Fibroblast of mammary gland (primary cell): ENCODE data around the gene PHF12.
"Not testable (repeated sequence)": the region's sequence is repeated elsewhere in the genome, so short reads cannot be mapped to it uniquely, and the experiment has no call there.

Experiments
- DNase-seq: peaks from one replicate; pipeline ENCODE4 v3.0.0-alpha.2; 2010; ENCODE audit warnings: low read depth
- H3K4me3 ChIP-seq: 2 replicates; pipeline ENCODE4 v1.5.1; 2011; ENCODE audit warnings: low read depth, mild to moderate bottlenecking, low read length, moderate library complexity; ENCODE audit not compliant: control insufficient read depth
- TF ChIP-seq, protein P1 (sequence below): conservative IDR thresholded peaks from 2 replicates; pipeline ENCODE4 v1.5.1; 2011; ENCODE audit warnings: low read depth, low read length, inconsistent platforms; ENCODE audit not compliant: control insufficient read depth, insufficient read depth

Gene PHF12

DNA sequence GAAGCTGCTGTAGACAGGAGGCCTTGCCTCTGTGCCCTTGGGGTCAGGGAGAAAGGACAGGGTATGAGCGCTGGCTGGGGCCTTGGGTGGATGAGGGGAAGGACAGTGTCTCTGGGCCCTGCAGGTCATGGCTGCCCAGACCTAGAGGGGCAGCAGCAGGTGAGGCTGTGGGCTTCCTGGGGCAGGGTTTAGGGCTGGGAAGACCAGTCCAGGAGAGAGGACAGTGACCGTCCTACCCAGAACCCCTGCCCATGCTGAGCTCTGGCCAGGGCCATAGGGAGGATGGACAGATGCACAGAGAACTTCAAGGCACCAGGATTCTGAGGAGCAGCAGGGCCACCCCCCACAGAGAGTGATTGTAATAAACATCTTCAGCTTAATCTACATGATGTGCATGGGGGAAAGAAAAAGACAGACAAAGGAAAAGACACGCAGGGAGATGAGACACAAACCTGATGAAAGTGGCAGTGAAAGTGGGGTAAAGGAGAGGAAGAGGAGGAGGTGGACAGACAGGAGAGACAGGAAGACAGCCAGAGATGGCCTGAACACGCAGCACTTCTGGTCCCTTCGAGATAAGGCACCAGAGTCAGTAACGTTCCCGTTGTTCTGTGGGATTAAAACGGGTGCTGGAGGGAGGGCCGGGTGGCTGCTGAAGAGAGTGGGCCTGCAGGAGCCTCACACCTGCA, 71.3 kb downstream of the PHF12 start:
- no peak overlapping the region for H3K4me3 ChIP-seq
- DNase-seq: no peak
- TF ChIP-seq, protein P1, sequence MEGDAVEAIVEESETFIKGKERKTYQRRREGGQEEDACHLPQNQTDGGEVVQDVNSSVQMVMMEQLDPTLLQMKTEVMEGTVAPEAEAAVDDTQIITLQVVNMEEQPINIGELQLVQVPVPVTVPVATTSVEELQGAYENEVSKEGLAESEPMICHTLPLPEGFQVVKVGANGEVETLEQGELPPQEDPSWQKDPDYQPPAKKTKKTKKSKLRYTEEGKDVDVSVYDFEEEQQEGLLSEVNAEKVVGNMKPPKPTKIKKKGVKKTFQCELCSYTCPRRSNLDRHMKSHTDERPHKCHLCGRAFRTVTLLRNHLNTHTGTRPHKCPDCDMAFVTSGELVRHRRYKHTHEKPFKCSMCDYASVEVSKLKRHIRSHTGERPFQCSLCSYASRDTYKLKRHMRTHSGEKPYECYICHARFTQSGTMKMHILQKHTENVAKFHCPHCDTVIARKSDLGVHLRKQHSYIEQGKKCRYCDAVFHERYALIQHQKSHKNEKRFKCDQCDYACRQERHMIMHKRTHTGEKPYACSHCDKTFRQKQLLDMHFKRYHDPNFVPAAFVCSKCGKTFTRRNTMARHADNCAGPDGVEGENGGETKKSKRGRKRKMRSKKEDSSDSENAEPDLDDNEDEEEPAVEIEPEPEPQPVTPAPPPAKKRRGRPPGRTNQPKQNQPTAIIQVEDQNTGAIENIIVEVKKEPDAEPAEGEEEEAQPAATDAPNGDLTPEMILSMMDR: no peak

DNA sequence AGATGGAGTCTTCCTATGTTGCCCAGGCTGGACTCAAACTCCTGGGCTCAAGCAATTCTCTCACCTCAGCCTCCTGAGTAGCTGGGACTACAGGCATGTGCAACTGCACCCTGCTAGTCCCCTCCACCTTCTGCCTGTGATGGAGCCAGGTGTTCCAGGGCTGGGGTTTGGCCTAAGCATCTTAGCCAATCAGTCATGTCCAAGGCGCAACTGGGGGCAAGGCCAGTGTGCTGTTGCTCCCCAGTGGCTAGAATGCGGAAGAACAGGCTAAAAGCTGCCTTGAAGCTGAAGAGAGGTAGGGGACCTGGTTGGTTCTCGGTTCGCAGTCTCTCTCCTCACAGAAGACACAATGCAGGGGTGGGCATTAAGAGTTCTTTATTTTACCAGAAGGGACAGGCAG, 72.3 kb downstream of the PHF12 start:
- H3K4me3 ChIP-seq: no peak overlapping the region
- DNase-seq: peak; percentile 33
- TF ChIP-seq, protein P1: peak; percentile 45

DNA sequence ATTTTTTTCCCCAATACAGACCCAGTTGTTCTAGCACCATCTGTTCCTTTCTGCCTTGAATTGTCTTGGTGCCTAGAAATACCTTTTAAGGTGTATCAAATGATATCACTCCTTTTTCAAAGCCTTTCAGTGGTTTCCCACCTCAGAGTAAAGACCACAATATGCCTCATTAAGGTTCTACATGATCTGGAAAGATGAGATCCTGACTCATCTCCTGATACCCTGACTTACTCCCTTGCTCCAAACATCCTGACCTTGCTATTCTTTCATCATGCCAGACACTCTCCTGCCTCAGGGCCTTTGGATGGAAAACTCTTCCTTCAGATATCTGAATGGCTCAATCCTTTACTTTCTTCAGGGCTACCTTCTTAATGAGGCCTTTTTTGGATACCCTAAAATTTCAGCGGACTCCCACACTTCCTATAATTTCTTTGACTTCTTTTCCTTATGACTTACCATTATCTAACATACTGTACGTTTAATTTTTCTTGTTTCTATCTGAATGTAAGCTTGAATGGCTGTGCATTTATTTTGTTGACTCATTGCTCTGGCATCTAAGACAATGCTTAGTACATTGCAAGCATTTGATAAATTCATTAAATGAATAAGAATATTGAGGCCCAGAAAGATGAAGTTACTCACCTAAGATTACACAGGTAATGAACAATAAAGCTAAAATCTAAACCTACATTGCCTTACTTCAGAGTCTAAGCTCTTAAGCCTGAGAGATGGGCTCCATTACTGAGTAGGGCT, 73.0 kb downstream of the PHF12 start:
- DNase-seq: no peak
- TF ChIP-seq, protein P1: no peak
- H3K4me3 ChIP-seq: no peak overlapping the region

DNA sequence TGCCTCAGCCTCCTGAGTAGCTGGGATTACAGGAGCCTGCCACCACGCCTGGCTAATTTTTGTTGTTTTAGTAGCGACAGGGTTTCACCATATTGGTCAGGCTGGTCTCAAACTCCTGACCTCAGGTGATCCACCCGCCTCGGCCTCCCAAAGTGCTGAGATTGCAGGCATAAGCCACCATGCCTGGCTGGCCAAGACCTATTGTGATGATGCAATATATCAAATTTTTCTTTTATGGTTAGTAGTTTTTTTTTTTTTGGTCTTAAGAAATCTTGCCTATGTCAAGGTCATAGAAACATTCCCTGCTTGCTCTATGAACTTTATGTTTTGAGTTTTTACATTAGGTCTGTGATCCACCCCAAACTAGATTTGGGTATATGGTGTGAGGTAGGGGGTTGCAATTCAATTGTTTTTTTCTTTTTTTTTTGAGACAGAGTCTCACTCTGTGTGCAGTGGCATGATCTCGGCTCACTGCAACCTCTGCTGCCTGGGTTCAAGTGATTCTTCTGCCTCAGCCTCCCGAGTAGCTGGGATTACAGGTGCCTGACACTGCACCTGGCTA, 74.1 kb downstream of the PHF12 start:
- not testable (repeated sequence) for DNase-seq, H3K4me3 ChIP-seq

DNA sequence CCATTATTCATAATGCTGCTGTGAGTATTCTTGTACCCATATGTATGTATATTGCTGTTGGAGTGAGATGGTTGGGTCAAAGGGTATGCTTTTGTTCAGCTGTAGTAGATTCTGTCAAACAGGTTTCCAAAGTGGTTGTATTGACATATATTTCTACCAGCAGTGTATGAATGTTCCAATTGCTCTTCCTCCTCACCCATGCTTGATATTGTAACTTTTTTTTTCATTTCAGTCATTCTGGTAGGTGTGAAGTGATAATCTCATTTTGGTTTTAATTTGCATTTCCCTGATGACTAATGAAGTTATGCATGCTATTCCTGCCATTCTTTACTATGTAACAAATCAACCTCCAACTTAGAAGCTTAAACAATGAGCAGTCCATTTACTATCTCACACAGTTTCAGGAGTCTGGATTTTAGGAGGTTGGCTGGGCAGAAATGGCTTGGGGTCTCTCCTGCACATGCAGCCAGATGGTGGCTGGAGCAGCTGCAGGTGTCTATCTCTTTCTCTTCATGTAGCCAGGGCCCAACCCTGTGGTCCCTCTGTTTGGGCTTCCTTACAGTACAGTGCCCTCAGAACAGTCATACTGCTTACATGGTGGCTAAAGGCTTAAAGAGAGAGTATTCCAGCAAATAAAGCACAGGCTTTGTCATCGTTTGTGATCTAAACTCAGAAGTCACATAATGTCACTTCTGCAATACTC, 75.3 kb downstream of the PHF12 start:
- H3K4me3 ChIP-seq: no peak overlapping the region
- TF ChIP-seq, protein P1: no peak
- no peak for DNase-seq

DNA sequence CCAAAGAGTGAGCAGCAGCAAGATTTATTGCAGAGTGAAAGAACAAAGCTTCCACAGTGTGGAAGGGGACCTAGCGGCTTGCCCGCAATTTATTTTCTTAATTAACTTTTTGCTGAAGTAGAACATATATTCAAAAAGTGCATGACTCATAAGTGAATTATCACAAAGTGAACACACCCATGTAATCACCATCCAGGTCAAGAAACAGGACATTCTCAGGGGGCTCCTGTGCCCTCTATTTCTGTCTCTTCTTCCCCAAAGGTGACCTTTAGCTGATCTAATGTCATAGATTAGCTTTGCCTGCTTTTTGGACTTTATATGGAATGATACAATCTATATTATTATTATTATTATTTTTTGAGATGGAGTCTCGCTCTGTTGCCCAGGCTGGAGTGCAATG, 76.6 kb downstream of the PHF12 start:
- no peak for DNase-seq
- TF ChIP-seq, protein P1: no peak
- H3K4me3 ChIP-seq: no peak overlapping the region

DNA sequence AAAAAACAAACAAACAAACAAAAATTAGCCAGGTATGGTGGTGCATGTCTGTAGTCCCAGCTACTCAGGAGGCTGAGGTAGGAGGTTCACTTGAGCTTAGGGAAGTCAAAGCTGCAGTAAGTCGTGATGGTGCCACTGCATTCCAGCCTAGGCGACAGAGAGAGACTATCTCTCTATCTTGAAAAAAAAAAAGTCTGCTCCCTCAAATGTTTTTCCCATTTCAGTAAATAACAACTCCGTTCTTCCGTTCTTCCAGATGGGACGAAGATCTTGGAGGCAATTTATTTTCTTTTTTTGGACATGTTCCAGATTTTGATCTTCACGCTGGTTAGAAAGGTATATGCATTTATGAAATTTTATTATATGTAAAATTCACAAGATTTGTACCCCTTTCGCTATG, 77.5 kb downstream of the PHF12 start:
- TF ChIP-seq, protein P1: no peak
- DNase-seq: no peak

More for the DNA sequence above, 77.5 kb downstream of the PHF12 start:
- H3K4me3 ChIP-seq: no peak overlapping the region
